ENCODE data around the gene TFEC.
"Not testable (repeated sequence)": the region's sequence is repeated elsewhere in the genome, so short reads cannot be mapped to it uniquely, and the experiment has no call there.

Gene TFEC

DNA sequence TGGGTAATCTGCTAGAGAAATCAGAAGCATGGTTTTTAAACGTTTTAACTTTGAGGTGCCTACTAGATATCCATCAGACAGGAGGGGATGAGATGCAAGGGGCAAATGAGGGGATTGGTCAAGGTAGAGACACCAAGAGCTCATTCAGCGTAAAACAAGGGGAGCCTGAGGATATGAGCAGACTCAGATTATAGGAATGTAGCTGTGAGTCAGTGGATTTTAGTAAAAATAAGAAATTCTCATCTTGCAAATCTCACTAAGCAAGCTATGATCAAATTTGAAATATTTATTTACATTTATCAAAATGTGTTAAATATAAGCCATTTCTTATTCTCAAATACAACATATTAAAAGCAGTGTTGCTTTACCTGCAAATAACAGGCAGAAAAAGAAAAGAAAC lies 21.4 kb upstream of the TFEC start:
- H3K36me3 ChIP-seq, result no peaks in the 10 kb centered on the region
- H3K9me3 ChIP-seq, result no peaks in the 10 kb centered on the region

DNA sequence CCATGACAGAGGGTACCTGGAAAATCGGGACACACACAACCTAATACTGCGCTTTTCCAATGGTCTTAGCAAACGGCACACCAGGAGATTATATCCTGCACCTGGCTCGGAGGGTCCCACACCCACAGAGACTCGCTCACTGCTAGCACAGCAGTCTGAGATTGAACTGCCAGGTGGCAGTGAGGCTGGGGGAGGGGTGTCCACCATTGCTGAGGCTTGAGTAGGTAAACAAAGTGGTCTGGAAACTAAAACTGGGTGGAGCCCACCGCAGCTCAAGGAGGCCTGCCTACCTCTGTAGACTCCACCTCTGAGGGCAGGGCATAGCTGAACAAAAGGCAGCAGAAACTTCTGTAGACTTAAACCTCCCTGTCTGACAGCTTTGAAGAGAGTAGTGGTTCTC lies 16.7 kb upstream of the TFEC start:
- not testable (repeated sequence) for H3K9me3 ChIP-seq; H3K36me3 ChIP-seq; DNase-seq; H3K27me3 ChIP-seq; H3K4me3 ChIP-seq (ENCODE audit: low read depth, low read length); H3K4me1 ChIP-seq

More for the DNA sequence above, 21.4 kb upstream of the TFEC start:
- Histone ChIP-seq H3K4me3 (ENCODE audit: low read depth, low read length) (no peak overlapping the region), H3K27me3 (no peaks in the 10 kb centered on the region), H3K4me1 (no peaks in the 10 kb centered on the region)
- TF ChIP-seq, protein P1, sequence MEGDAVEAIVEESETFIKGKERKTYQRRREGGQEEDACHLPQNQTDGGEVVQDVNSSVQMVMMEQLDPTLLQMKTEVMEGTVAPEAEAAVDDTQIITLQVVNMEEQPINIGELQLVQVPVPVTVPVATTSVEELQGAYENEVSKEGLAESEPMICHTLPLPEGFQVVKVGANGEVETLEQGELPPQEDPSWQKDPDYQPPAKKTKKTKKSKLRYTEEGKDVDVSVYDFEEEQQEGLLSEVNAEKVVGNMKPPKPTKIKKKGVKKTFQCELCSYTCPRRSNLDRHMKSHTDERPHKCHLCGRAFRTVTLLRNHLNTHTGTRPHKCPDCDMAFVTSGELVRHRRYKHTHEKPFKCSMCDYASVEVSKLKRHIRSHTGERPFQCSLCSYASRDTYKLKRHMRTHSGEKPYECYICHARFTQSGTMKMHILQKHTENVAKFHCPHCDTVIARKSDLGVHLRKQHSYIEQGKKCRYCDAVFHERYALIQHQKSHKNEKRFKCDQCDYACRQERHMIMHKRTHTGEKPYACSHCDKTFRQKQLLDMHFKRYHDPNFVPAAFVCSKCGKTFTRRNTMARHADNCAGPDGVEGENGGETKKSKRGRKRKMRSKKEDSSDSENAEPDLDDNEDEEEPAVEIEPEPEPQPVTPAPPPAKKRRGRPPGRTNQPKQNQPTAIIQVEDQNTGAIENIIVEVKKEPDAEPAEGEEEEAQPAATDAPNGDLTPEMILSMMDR (IDR thresholded peaks at IDR 0.05; ENCODE audit: low read depth, low read length), result no peak
- no peak for DNase-seq

DNA sequence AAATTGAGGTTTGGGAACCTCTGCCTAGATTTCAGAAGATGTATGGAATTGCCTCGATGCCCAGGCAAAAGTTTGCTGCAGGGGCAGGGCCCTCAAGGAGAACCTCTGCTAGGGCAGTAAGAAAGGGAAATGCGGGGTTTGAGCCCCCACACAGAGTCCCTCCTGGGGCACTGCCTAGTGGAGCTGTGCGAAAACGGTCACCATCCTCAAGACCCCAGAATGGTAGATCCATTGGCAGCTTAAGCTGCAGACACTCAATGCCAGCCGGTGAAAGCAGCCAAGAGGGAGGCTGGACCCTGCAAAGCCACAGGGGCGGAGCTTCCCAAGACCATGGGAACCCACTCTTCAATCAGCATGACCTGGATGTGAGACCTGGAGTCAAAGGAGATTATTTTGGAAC lies 15.0 kb upstream of the TFEC start:
- H3K4me1 ChIP-seq, result no peaks in the 10 kb centered on the region
- no peak overlapping the region for H3K4me3 ChIP-seq (ENCODE audit: low read depth, low read length)
- TF ChIP-seq, protein P1 (IDR thresholded peaks at IDR 0.05; ENCODE audit: low read depth, low read length), result no peak
- H3K27me3 ChIP-seq, result no peaks in the 10 kb centered on the region
- DNase-seq, result no peak
- H3K36me3 ChIP-seq, result no peaks in the 10 kb centered on the region
- H3K9me3 ChIP-seq, result no peaks in the 10 kb centered on the region

DNA sequence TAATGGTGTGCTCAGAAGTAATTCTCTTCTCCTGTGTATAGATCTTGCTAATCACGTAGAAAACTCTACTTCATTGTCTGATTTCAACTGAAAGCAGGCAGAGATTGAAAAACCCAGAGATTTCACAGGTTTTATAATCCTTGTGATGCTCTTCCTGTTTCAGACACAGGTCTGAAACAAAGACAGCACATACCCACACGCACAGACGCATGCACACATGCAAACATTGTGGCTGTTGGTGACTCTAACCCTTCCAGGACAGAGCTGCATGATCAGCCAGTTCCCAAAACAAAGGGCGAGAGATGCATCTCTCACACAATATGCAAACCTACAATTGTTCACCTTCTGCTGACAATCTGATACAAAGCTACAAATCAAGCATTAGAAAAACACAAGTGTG lies 11.1 kb upstream of the TFEC start:
- H3K4me3 ChIP-seq (ENCODE audit: low read depth, low read length), result no peak overlapping the region
- H3K9me3 ChIP-seq, result no peaks in the 10 kb centered on the region
- DNase-seq, result no peak
- no peaks in the 10 kb centered on the region for H3K36me3 ChIP-seq
- no peaks in the 10 kb centered on the region for H3K27me3 ChIP-seq
- TF ChIP-seq, protein P1 (IDR thresholded peaks at IDR 0.05; ENCODE audit: low read depth, low read length), result no peak
- H3K4me1 ChIP-seq, result no peaks in the 10 kb centered on the region

DNA sequence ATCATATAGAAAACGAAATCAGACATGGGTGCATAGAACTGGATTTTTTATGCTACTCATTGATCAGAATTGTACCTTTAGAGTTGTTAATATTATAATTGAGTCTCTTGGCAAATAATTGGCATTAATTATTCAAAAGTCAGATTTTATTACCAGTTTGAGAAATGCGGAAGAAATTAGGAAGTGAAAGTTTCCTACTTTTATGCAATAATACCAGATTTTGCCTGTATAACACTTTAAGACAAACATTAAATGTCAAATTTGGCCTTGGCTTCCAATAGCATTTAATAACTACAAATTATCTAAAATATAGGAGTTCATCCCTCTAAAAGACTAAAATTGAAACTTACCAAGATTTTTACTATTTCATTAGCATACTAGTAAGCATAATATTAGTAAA lies 6.8 kb upstream of the TFEC start:
- DNase-seq, result no peak

DNA sequence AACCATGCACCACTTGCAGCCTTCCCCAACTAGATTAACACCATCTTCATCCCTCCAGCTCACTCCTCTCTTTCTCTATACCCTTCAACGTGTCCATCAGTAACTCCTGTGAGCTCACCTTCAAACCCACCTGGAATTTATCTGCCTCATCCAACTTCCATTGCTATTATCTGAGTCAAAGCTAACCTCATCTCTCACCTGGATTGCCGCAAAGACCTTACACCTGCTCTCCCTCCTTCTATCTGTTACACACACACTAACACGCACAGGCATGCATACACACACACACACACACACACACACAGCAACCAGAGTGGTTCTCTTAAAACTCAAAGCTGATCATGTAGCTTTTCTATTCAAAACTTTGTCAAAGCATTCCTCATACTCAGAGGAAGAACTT lies 3.8 kb upstream of the TFEC start:
- no peaks in the 10 kb centered on the region for H3K27me3 ChIP-seq
- H3K4me3 ChIP-seq (ENCODE audit: low read depth, low read length), result no peak overlapping the region
- no peaks in the 10 kb centered on the region for H3K9me3 ChIP-seq
- TF ChIP-seq, protein P1 (IDR thresholded peaks at IDR 0.05; ENCODE audit: low read depth, low read length), result no peak
- no peaks in the 10 kb centered on the region for H3K4me1 ChIP-seq
- no peak for DNase-seq
- no peaks in the 10 kb centered on the region for H3K36me3 ChIP-seq

More for the DNA sequence above, 6.8 kb upstream of the TFEC start:
- Histone ChIP-seq H3K27me3 (no peaks in the 10 kb centered on the region), H3K36me3 (no peaks in the 10 kb centered on the region), H3K4me1 (no peaks in the 10 kb centered on the region), H3K4me3 (ENCODE audit: low read depth, low read length) (no peak overlapping the region), H3K9me3 (no peaks in the 10 kb centered on the region)
- TF ChIP-seq, protein P1 (IDR thresholded peaks at IDR 0.05; ENCODE audit: low read depth, low read length), result no peak

DNA sequence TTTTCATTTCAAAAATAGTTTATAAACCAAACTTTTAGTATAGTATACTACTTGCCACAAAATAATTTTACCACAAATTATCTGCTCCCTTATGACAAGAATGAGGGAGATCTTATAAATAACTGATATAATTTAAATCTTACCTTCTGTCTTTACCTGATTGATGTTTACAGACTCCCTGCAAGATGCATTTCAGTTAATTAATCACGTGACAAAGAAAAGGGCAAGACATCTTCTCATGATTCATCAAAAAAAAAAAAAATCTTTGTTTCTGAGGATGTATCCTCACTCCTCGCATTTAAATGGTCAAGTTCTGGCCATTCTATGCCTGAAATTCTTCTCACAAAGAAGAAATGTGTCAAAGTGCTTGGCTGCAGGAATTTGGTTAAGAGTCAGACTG lies 2.3 kb upstream of the TFEC start:
- Histone ChIP-seq H3K4me3 (ENCODE audit: low read depth, low read length) (no peak overlapping the region), H3K9me3 (no peaks in the 10 kb centered on the region), H3K27me3 (no peaks in the 10 kb centered on the region), H3K4me1 (no peaks in the 10 kb centered on the region), H3K36me3 (no peaks in the 10 kb centered on the region)
- TF ChIP-seq, protein P1 (IDR thresholded peaks at IDR 0.05; ENCODE audit: low read depth, low read length), result no peak
- DNase-seq, result no peak

Data from BE2C (cell line).